GM19452 (cell line): ENCODE data around the gene AOAH.
A peak's percentile ranks its signal among the peaks of the same experiment; 100 is the strongest.

ENCODE experiments used
- ATAC-seq: cut with Tn5 transposase; IDR thresholded peaks from one replicate; pipeline ENCODE4 v1.9.1; 2021; ENCODE audit not compliant: unreplicated experiment

AOAH gene

GRCh38 chr7:36692456-36692855 lies 31.8 kb downstream of the AOAH start:
- peak; percentile 52 for ATAC-seq

GRCh38 chr7:36691983-36692382 lies 32.3 kb downstream of the AOAH start:
- no peak for ATAC-seq

- peak; percentile 48 for ATAC-seq
Measured at GRCh38 chr7:36690514-36691187, 33.6 kb downstream of the AOAH start.

GRCh38 chr7:36690041-36690440 lies 34.3 kb downstream of the AOAH start:
- ATAC-seq, result peak; percentile 13

- ATAC-seq, result no peak
Measured at GRCh38 chr7:36686499-36686898, 37.8 kb downstream of the AOAH start.

GRCh38 chr7:36684954-36685353 lies 39.3 kb downstream of the AOAH start:
- ATAC-seq, result no peak

GRCh38 chr7:36683695-36684357 lies 40.5 kb downstream of the AOAH start:
- no peak for ATAC-seq

GRCh38 chr7:36683111-36683510 lies 41.2 kb downstream of the AOAH start:
- ATAC-seq, result no peak

GRCh38 chr7:36682102-36682501 lies 42.2 kb downstream of the AOAH start:
- ATAC-seq, result no peak

GRCh38 chr7:36677769-36678437 lies 46.4 kb downstream of the AOAH start:
- no peak for ATAC-seq

- ATAC-seq, result no peak
Measured at GRCh38 chr7:36673703-36674102, 50.6 kb downstream of the AOAH start.

- no peak for ATAC-seq
Measured at GRCh38 chr7:36671432-36671829, 52.9 kb downstream of the AOAH start.

GRCh38 chr7:36670585-36671431 lies 53.5 kb downstream of the AOAH start:
- peak; percentile 69 for ATAC-seq

- no peak for ATAC-seq
Measured at GRCh38 chr7:36668750-36669149, 55.5 kb downstream of the AOAH start.

- ATAC-seq, result no peak
Measured at GRCh38 chr7:36668080-36668479, 56.2 kb downstream of the AOAH start.

- no peak for ATAC-seq
Measured at GRCh38 chr7:36667007-36667745, 57.1 kb downstream of the AOAH start.

- ATAC-seq, result no peak
Measured at GRCh38 chr7:36663481-36663880, 60.8 kb downstream of the AOAH start.

GRCh38 chr7:36661135-36661840 lies 63.0 kb downstream of the AOAH start:
- no peak for ATAC-seq

- no peak for ATAC-seq
Measured at GRCh38 chr7:36659638-36660341, 64.5 kb downstream of the AOAH start.

- ATAC-seq, result no peak
Measured at GRCh38 chr7:36659172-36659516, 65.2 kb downstream of the AOAH start.
